ENCODE measurements around the gene TAF15. TPM values are rescaled to one million over a fixed set of nuclear protein-coding genes. Genes with fewer than 3 reads are reported as not detected.

The TAF15 gene
- total RNA-seq, 4 donors from 2014 or later, result 55.9 to 79.8 (median 65.4) TPM

- no peak overlapping the region for H3K27ac ChIP-seq
- DNase-seq, result no peak
- no peak for TF ChIP-seq CTCF (IDR thresholded peaks at IDR 0.05)
- TF ChIP-seq POLR2A (IDR thresholded peaks at IDR 0.05), result no peak
- intact Hi-C loops (cut with DNase I), result no loop called here
- H3K9me3 ChIP-seq, result no peaks in the 10 kb centered on the region
- no peaks in the 10 kb centered on the region for H3K36me3 ChIP-seq
- 86 to 89% methylated on average over 6 of the region's 6 CpGs for WGBS, 2 donors
- H3K27me3 ChIP-seq, result no peaks in the 10 kb centered on the region
- peaks cover 21 to 27% of the 10 kb centered on the region in 2 donors for H3K4me1 ChIP-seq
- no peak overlapping the region for H3K4me3 ChIP-seq (replicated peaks in 1 of 3)
Measured at GRCh38 chr17:35811759-35812158, 2.5 kb downstream of the TAF15 start.

- no peaks in the 10 kb centered on the region for H3K36me3 ChIP-seq
- WGBS, 2 donors, result 89% methylated on average over 5 of the region's 5 CpGs
- TF ChIP-seq CTCF (IDR thresholded peaks at IDR 0.05) (no peak), POLR2A (IDR thresholded peaks at IDR 0.05) (no peak)
- no peaks in the 10 kb centered on the region for H3K27me3 ChIP-seq
- H3K4me1 ChIP-seq, result peaks cover 21 to 27% of the 10 kb centered on the region in 2 donors
- H3K4me3 ChIP-seq (replicated peaks in 1 of 3), result no peak overlapping the region
- no peak for DNase-seq
- H3K9me3 ChIP-seq, result no peaks in the 10 kb centered on the region
- no peak overlapping the region for H3K27ac ChIP-seq
- intact Hi-C loops (cut with DNase I), result no loop called here
Measured at GRCh38 chr17:35812456-35812855, 3.2 kb downstream of the TAF15 start.

- H3K4me3 ChIP-seq (replicated peaks in 1 of 3), result no peak overlapping the region
- peak; percentile 53 to 61 for DNase-seq
- TF ChIP-seq POLR2A (IDR thresholded peaks at IDR 0.05), result no peak
- TF ChIP-seq CTCF (IDR thresholded peaks at IDR 0.05), result no peak
- intact Hi-C loops (cut with DNase I), result no loop called here
- peaks cover 3 to 13% of the 10 kb centered on the region in 2 donors for H3K36me3 ChIP-seq
- H3K27me3 ChIP-seq, result no peaks in the 10 kb centered on the region
- peaks cover 5 to 15% of the 10 kb centered on the region in 2 donors for H3K4me1 ChIP-seq
- H3K27ac ChIP-seq, result no peak overlapping the region
- H3K9me3 ChIP-seq, result no peaks in the 10 kb centered on the region
- WGBS, 2 donors, result 61 to 72% methylated on average over 4 to 5 of the region's 5 CpGs
Measured at GRCh38 chr17:35816723-35817122, 7.4 kb downstream of the TAF15 start.

- no peak overlapping the region for H3K27ac ChIP-seq
- H3K36me3 ChIP-seq, result peaks cover 8 to 18% of the 10 kb centered on the region in 2 donors
- no peak for DNase-seq
- H3K27me3 ChIP-seq, result no peaks in the 10 kb centered on the region
- no peak overlapping the region for H3K4me3 ChIP-seq (replicated peaks in 1 of 3)
- H3K9me3 ChIP-seq, result no peaks in the 10 kb centered on the region
- no peak for TF ChIP-seq CTCF (IDR thresholded peaks at IDR 0.05)
- TF ChIP-seq POLR2A (IDR thresholded peaks at IDR 0.05), result no peak
- intact Hi-C loops (cut with DNase I), result no loop called here
- WGBS, 2 donors, result 95 to 96% methylated on average over 1 of the region's 1 CpG
- peaks cover under 1 to 10% of the 10 kb centered on the region in 2 donors for H3K4me1 ChIP-seq
Measured at GRCh38 chr17:35817196-35817595, 7.9 kb downstream of the TAF15 start.

GRCh38 chr17:35819455-35819854, 10.2 kb downstream of the TAF15 start:
- DNase-seq, result no peak
- intact Hi-C loops (cut with DNase I), result no loop called here
- WGBS, 2 donors, result 78 to 82% methylated on average over 1 of the region's 1 CpG
- H3K36me3 ChIP-seq, result peaks cover 27 to 30% of the 10 kb centered on the region in 2 donors
- no peaks in the 10 kb centered on the region for H3K27me3 ChIP-seq
- peaks cover 0 to 7% of the 10 kb centered on the region in 2 donors for H3K4me1 ChIP-seq
- no peak overlapping the region for H3K27ac ChIP-seq
- no peaks in the 10 kb centered on the region for H3K9me3 ChIP-seq
- no peak overlapping the region for H3K4me3 ChIP-seq (replicated peaks in 1 of 3)
- TF ChIP-seq POLR2A (IDR thresholded peaks at IDR 0.05), result no peak
- no peak for TF ChIP-seq CTCF (IDR thresholded peaks at IDR 0.05)

Data from thyroid gland (tissue), 4 donors.